A549 (cell line): ENCODE data around the gene ZBTB12.

Source experiments
- BHLHE40 ChIP-seq: IDR thresholded peaks from 2 replicates; pipeline ENCODE4 v1.6.1; 2012; ENCODE audit warnings: low read depth, low read length, inconsistent platforms
- CBX8 ChIP-seq: fragments of 200-600 bp; sonication (generic); IDR thresholded peaks from 2 replicates; pipeline ENCODE4 v1.6.1; 2016
- ESRRA ChIP-seq: fragments of 150-350 bp; IDR thresholded peaks from 2 replicates; pipeline ENCODE4 v1.6.1; 2014; ENCODE audit warnings: mild to moderate bottlenecking, low read length, borderline replicate concordance
- HOXB5 ChIP-seq: fragments of 250-450 bp; sonication (Bioruptor Pico); IDR thresholded peaks from 2 replicates; pipeline ENCODE4 v1.5.0; 2020; ENCODE audit warnings: mild to moderate bottlenecking, moderate library complexity
- JUNB ChIP-seq: fragments of >200 bp; sonication (Bioruptor Twin); formaldehyde crosslinking; IDR thresholded peaks from 2 replicates; pipeline ENCODE4 v1.6.1; 2016
- KDM1A ChIP-seq: fragments of 200-600 bp; sonication (generic); IDR thresholded peaks from 2 replicates; pipeline ENCODE4 v1.6.1; 2016; ENCODE audit warnings: low read depth, mild to moderate bottlenecking
- MAZ ChIP-seq: fragments of 150-350 bp; IDR thresholded peaks from 2 replicates; pipeline ENCODE4 v1.6.1; 2014; ENCODE audit warnings: antibody characterized with exemption, low read depth, low read length, borderline replicate concordance
- NPAS2 ChIP-seq: fragments of 250-450 bp; sonication (Bioruptor Pico); IDR thresholded peaks from 2 replicates; pipeline ENCODE4 v1.8.0; 2022; ENCODE audit warnings: mild to moderate bottlenecking, moderate library complexity, borderline replicate concordance
- POLR2A ChIP-seq: IDR thresholded peaks from 2 replicates; pipeline ENCODE4 v1.6.1; 2012; ENCODE audit warnings: mild to moderate bottlenecking, low read length
- RAD21 ChIP-seq, 2 experiments: fragments of >200 bp in 1 of 2; sonication (Bioruptor Twin) in 1 of 2; formaldehyde crosslinking in 1 of 2; IDR thresholded peaks in 1 of 2; conservative IDR thresholded peaks in 1 of 2; 2 replicates in 1 of 2; 3 replicates in 1 of 2; pipeline ENCODE4 v1.6.1; 2012 to 2018; ENCODE audit warnings: inconsistent platforms in 1 of 2
- TF ChIP-seq, protein P1 (sequence below): fragments of 200-600 bp; sonication (generic); IDR thresholded peaks from 2 replicates; pipeline ENCODE4 v1.6.1; 2016; ENCODE audit warnings: antibody characterized with exemption, mild to moderate bottlenecking, moderate library complexity
- TF ChIP-seq, protein P2 (sequence below): fragments of >200 bp; sonication (Bioruptor Twin); formaldehyde crosslinking; IDR thresholded peaks from 3 replicates; pipeline ENCODE4 v1.5.1; 2016
- TF ChIP-seq, protein P3 (sequence below): IDR thresholded peaks from 2 replicates; pipeline ENCODE4 v1.6.1; 2012

DNA sequence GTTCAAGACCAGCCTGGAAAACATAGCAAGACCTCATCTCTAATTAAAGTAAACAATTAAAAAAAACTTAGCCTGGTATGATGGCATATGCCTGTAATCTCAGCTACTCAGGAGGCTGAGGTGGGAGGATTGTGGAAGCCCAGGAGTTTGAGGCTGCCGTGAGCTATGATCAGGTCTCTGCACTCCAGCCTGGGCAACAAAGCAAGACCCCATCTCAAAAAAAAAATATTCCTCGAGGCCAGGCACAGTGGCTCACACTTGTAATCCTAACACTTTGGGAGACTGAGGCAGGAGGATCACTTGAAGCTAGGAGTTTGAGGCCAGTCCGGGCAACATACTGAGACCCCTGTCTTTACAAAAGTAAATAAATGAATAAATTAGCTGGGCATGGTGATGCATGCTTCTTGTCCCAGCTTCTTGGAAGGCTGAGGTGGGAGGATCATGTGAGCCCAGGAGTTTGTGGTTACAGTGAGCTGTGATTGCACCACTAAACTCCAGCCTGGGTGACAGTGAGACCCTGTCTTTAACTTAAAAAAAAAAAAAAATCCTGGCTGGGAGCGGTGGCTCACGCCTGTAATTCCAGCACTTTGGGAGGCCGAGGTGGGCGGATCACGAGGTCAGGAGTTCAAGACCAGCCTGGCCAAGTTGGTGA lies 16.3 kb upstream of the ZBTB12 start:
- TF ChIP-seq, protein P1, sequence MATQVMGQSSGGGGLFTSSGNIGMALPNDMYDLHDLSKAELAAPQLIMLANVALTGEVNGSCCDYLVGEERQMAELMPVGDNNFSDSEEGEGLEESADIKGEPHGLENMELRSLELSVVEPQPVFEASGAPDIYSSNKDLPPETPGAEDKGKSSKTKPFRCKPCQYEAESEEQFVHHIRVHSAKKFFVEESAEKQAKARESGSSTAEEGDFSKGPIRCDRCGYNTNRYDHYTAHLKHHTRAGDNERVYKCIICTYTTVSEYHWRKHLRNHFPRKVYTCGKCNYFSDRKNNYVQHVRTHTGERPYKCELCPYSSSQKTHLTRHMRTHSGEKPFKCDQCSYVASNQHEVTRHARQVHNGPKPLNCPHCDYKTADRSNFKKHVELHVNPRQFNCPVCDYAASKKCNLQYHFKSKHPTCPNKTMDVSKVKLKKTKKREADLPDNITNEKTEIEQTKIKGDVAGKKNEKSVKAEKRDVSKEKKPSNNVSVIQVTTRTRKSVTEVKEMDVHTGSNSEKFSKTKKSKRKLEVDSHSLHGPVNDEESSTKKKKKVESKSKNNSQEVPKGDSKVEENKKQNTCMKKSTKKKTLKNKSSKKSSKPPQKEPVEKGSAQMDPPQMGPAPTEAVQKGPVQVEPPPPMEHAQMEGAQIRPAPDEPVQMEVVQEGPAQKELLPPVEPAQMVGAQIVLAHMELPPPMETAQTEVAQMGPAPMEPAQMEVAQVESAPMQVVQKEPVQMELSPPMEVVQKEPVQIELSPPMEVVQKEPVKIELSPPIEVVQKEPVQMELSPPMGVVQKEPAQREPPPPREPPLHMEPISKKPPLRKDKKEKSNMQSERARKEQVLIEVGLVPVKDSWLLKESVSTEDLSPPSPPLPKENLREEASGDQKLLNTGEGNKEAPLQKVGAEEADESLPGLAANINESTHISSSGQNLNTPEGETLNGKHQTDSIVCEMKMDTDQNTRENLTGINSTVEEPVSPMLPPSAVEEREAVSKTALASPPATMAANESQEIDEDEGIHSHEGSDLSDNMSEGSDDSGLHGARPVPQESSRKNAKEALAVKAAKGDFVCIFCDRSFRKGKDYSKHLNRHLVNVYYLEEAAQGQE = no peak
- TF ChIP-seq, protein P2, sequence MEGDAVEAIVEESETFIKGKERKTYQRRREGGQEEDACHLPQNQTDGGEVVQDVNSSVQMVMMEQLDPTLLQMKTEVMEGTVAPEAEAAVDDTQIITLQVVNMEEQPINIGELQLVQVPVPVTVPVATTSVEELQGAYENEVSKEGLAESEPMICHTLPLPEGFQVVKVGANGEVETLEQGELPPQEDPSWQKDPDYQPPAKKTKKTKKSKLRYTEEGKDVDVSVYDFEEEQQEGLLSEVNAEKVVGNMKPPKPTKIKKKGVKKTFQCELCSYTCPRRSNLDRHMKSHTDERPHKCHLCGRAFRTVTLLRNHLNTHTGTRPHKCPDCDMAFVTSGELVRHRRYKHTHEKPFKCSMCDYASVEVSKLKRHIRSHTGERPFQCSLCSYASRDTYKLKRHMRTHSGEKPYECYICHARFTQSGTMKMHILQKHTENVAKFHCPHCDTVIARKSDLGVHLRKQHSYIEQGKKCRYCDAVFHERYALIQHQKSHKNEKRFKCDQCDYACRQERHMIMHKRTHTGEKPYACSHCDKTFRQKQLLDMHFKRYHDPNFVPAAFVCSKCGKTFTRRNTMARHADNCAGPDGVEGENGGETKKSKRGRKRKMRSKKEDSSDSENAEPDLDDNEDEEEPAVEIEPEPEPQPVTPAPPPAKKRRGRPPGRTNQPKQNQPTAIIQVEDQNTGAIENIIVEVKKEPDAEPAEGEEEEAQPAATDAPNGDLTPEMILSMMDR = no peak
- TF ChIP-seq CBX8 = no peak
- no peak for TF ChIP-seq MAZ
- TF ChIP-seq, protein P3, sequence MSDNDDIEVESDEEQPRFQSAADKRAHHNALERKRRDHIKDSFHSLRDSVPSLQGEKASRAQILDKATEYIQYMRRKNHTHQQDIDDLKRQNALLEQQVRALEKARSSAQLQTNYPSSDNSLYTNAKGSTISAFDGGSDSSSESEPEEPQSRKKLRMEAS = no peak
- TF ChIP-seq RAD21 (conservative IDR thresholded peaks at IDR 0.05 in 1 of 2, IDR thresholded peaks at IDR 0.05 in 1 of 2) = no peak
- no peak for TF ChIP-seq ESRRA
- no peak for TF ChIP-seq KDM1A
- TF ChIP-seq NPAS2 = no peak
- no peak for TF ChIP-seq POLR2A
- no peak for TF ChIP-seq JUNB
- no peak for TF ChIP-seq HOXB5 (CRISPR knock-in tag)
- TF ChIP-seq BHLHE40 = no peak
